Measurements from ENCODE around the gene LSAMP.

DNA sequence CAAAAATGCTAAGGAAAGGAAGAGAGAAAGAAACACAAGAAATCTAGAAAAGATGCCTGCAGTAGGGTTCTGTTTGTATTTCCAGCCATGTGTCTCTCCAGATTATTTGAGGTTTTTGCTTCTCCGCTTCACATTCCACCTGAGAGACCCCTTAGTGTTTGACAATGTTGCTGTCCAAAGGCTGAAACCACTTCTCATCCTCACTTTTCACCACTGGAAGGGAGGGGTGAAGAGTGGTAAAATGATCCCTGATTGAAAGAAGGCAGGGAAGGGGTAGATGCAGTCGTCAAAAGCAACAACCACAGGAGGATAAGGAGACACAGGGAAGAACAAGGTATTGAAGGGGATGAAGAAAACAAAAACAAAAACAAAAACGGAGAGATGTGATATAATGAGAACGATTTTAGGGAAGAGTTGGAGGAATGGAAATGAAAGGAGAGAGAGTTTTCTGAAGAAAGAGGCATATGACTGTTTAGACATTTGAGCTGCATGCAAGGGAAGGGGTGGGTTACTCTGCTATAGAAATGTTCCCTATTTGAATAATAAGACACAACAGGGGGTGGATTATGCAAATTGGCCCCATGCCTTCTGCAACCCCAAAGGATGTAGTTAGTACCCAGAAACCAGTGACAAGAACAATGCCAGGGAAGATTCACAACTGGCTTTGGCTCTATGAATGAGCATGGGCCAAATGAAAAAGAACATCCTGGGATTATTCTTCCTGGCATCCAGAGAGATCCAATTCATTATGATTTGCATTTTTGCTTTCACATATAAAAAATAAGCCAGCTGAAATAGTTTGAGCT, 586.1 kb downstream of the LSAMP start:
- no peak for TF ChIP-seq ZNF317 (CRISPR knock-in tag; IDR thresholded peaks at IDR 0.05; ENCODE audit: borderline replicate concordance, low read depth)
- TF ChIP-seq, protein P1, sequence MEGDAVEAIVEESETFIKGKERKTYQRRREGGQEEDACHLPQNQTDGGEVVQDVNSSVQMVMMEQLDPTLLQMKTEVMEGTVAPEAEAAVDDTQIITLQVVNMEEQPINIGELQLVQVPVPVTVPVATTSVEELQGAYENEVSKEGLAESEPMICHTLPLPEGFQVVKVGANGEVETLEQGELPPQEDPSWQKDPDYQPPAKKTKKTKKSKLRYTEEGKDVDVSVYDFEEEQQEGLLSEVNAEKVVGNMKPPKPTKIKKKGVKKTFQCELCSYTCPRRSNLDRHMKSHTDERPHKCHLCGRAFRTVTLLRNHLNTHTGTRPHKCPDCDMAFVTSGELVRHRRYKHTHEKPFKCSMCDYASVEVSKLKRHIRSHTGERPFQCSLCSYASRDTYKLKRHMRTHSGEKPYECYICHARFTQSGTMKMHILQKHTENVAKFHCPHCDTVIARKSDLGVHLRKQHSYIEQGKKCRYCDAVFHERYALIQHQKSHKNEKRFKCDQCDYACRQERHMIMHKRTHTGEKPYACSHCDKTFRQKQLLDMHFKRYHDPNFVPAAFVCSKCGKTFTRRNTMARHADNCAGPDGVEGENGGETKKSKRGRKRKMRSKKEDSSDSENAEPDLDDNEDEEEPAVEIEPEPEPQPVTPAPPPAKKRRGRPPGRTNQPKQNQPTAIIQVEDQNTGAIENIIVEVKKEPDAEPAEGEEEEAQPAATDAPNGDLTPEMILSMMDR (IDR thresholded peaks at IDR 0.05) = no peak
- no peak for TF ChIP-seq ZNF232 (CRISPR knock-in tag; IDR thresholded peaks at IDR 0.05)
